ENCODE measurements around the gene MAMDC2.

MAMDC2 gene

DNA sequence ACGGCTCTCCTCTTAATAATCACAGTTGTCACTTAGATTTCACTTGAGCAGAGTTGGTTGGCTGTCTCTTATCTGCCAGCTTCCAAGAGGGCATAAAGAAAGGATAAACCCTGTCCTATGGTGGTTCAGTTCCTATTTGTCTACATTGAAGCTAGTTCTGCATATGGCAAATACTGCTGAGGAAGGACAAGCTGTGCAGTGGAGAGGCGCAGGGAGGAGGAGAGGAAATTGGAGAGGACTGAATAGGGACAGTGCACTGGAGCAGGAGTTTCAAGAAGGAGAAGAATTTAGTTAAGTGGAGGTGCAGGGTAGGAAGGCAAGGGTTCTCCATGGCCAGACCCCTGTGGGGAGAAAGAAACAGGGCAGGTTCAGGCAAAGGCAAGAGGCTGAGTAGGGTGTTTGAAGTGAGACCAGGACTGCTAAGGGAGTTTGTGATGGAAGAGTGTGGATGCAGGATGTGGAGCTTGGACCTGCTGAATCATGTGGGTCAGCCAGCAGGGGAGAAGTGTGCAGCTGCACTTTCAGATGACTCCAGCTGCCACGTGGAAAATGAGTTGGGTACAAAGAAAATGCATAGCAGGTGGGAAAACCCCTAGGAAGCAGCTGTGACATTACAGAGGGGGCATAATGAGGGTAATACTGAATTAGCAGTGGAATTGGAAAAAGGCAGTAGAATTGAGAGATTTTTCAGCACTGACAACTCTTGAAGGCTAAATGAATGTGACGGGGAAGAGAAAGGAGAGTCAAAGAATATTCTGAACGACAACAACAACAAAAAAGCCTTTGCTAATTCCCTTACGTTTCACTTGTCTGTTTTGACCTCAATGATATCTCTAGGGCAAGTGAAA is 66.8 kb downstream of the MAMDC2 start:
- DNase-seq (ENCODE audit: low read depth) = no peak

DNA sequence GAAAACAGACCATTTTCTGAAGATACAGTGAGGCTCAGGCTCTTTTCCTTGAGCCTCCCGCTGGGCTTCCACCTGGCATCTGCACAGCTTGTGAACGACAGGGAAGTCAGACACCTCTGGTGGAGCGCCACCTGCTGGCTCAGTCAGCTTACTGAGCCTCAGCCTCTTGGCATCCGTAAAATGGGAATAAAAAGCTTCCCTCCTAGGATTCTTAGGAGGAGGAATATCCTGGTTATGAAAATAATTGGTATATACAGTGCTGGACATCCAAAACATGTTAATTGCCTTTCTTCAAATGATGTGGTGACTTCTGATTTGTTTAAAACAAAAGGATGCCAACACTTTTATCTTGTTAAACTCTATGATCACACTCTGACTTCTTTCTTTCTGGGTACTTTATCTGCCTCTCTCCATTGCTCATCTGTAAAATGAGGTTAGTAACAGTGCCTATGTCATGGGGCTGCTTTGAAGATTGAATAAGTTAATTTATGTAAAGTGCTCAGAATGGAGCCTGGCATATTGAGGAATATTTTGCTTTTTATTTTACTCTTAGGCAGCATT is 67.5 kb downstream of the MAMDC2 start:
- DNase-seq (ENCODE audit: low read depth) = peak; percentile 32

GRCh38 chr9:70111641-70112236 is 68.1 kb downstream of the MAMDC2 start:
- no peak for DNase-seq (ENCODE audit: low read depth)

DNA sequence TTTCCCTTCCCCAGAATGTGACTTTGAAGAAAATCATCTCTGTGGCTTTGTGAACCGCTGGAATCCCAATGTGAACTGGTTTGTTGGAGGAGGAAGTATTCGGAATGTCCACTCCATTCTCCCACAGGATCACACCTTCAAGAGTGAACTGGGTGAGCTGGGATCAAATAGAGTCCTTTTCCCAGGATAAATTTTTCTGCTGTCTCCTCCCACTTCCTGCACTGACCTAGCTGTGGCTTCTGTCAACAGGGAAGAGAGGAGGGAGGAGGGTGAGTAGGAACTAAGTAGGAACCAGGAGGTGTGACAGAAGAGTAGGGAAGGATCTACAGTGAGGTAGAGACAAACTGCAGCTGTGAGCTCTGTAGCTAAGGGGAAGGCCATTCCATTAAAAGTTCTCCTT is 69.3 kb downstream of the MAMDC2 start:
- no peak for DNase-seq (ENCODE audit: low read depth)

DNA sequence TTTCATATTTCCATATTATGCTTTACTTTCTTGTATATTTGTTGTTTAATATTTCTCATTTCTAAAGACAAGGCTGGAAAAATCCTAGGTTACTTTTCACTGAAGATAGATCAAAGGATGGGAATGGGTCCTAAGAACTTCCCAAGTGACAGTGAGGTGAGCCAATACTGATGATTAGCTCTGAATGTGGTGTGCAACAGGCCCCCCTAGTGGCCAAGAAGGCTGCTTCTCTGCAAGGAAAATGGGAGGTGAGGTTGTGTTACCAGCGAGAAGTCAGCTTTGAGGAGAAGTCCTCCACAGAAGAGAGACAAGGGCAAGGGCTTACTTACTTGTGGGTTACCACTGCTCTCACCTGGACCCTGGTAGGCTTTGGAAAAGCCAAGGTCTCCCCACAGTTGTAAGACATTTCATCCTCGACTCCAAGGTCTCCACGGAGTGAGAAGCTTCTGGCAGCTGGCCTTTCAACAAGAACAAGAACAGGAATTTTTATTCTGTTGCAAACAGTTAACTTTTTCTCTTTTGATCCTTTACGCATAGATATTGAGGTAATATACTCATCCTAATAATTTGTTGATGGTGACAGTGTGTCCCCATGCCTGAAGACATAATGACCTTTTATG is 69.9 kb downstream of the MAMDC2 start:
- DNase-seq (ENCODE audit: low read depth) = no peak

- DNase-seq (ENCODE audit: low read depth) = no peak
These were observed 71.2 kb downstream of the MAMDC2 start for GRCh38 chr9:70114898-70115297.

GRCh38 chr9:70117835-70118319 is 74.2 kb downstream of the MAMDC2 start:
- DNase-seq (ENCODE audit: low read depth) = no peak

DNA sequence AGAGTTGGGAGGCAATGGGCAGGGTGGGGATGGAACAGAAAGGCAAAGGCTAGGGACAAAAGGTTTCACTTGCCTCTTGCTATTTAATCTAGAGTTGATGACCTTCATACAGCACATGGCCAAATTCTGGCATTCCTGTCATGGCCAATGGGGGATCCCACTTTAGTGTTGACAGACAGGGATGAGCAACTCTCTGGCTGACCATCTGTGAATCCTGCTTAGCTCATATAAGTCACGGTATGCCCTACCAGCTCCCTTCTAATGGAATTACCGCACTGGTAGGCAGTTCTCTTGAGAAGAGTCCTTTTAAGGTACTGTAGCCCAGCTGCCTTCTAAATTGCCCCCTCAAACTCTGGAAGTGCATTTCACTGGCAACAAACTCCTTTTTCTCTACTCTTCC is 76.1 kb downstream of the MAMDC2 start:
- no peak for DNase-seq (ENCODE audit: low read depth)

DNA sequence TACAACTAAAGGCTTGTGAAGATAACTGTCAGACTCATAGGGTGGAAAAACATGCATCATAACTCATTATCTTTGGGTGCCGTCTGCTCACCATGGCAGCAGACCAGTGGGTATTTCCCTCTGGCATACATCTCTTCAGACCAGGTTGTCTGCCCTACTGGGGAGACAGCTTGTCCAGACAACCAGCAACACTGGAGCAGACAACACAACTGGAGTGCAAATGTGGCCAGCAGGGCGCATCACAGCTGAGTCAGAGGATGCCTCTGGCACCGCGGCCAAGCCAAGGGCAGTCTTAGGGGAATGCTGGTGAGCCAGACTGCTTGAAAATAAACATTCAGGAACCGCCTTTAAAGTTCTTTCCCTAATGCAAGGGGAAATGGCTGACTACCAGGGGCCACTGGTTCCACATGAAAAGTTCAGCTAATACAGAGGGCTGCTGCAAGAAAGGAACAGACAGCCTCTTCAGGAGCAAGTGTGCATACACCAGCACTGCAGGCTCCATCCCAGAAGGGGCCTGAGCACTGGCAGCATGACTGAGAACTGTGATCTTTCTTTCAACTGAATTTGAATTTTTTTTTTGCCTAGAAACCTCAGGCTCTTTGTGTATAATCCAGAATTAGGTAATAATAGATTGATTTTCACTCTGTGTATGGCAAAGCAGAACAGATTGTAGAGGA is 77.3 kb downstream of the MAMDC2 start:
- DNase-seq (ENCODE audit: low read depth) = no peak

DNA sequence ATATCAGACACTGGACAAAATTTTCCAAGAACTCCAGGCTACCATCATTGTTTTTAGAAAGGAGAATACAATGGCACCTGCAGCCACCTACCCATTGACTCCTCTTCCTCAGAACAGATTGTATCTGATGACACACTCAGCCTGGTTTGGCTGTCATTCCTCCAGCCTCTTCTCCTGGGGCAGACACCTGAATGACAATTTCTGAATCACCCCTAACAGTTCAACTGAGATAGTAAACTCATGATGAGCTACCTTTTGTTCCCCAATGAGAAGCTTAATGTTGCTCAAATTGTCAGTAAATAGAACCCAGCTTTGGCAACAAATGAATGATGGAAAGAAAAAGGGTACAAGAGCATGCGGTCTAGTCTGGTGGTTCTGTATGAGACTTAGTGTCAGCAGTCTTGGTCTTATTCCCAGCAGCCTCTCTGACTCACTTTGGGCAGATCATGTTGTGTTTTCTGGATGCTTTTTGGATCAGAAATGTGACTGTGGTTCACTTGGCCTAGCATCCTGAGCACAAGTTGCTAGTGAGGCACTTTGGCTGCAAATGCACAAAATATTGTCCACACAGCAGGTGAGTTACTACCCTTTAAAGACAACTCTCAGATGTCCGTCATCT is 78.3 kb downstream of the MAMDC2 start:
- DNase-seq (ENCODE audit: low read depth) = no peak

DNA sequence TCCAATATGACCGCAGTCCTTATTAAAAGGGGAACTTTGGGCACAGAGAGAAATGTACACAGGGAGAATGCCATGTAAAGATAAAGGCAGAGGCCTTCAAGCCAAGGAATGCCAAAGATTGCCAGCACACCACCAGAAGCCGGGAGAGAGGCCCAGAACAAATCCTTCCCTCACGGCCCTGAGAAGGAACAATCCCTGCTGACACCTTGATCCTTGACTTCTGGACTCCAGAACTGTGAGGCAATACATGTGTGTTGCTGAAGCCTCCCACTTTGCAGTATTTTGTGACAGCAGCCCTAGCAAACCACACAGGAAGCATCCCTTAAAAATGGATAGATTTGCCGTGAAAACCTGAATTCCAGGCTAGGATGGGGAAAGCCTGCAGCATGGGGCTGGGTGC is 80.0 kb downstream of the MAMDC2 start:
- DNase-seq (ENCODE audit: low read depth) = no peak

- DNase-seq (ENCODE audit: low read depth) = no peak
These were observed 82.1 kb downstream of the MAMDC2 start for GRCh38 chr9:70125621-70126263.

DNA sequence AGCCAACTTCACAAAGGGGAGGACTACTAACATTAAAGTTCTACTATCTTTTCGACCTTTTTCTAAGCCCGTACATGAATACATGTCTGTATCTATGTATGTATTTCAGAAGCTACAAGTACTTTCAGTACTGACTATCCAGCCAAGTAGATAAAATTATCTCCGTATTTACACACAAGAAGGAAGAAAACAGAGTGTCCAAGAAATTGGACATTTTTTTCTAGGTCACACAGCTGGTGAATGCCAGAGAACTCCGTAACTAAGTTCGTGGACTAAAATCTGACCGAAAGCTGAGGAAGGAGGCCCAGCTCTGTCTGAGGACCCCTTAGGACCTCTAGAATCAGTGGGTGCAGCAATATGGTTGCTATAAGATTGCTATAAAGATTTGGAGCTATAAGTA is 83.4 kb downstream of the MAMDC2 start:
- DNase-seq (ENCODE audit: low read depth) = no peak

DNA sequence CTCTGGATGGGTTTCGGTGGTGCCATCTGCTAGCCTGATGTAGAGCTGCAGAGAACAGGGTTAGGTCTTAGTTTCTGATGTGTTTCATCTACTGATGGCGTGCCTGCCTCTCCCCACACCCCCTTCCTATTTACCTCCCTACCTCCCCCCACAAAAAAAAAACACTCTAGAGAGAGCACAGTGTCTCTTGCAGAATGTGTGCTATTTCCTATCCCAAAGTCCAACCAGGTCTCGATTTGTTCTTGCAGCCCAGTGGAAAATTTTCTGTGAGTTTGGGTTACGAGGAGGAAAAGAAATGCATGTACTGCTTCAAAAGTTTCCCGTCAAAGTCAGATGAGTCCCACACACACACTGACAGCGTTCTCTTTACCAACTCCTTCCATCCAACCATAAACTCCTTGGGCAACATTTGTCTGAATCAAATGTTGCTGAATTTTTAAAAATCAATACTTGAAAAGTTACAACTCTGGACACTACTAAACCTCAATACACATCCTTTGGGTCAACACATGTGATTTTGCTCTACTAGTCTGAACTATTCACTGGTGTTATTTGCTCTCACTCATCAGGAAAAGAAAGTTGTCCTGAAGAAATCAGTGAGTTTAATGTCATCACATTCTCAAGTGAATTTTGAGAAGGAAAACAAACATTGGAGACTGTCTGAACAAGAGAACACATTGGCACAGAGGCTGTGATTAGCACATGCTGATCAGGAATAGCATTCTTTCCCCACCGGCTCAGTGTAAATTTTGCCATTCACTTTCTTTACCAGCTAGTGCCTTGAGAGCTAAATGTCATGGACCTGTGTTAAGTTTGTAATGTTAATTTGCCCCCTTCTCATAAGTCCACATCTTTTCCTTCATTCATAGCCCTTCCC is 84.1 kb downstream of the MAMDC2 start:
- DNase-seq (ENCODE audit: low read depth) = no peak

- no peak for DNase-seq (ENCODE audit: low read depth)
These were observed 86.6 kb downstream of the MAMDC2 start for GRCh38 chr9:70130266-70130665.

GRCh38 chr9:70131296-70131695 is 87.6 kb downstream of the MAMDC2 start:
- DNase-seq (ENCODE audit: low read depth) = no peak

- no peak for DNase-seq (ENCODE audit: low read depth)
These were observed 89.9 kb downstream of the MAMDC2 start for GRCh38 chr9:70133253-70134208.

DNA sequence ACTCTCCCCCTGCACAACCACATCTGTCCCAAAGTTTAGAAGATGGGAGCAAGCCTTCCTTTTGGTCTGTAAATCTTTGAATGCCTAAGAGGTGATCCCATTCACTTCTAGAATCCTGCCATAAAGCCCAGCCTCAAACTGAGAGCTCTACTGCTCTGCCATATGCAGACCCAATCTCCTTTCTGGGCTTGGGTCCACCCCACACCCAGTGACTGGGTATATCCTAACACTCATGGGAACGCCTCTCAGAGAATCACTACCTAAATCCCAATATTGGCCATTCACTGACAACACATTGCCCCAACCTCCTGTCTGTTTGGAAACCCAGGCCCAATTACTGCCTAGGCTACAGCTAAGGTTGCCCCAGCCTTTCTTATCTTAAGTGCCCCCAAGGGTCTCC is 90.7 kb downstream of the MAMDC2 start:
- no peak for DNase-seq (ENCODE audit: low read depth)

DNA sequence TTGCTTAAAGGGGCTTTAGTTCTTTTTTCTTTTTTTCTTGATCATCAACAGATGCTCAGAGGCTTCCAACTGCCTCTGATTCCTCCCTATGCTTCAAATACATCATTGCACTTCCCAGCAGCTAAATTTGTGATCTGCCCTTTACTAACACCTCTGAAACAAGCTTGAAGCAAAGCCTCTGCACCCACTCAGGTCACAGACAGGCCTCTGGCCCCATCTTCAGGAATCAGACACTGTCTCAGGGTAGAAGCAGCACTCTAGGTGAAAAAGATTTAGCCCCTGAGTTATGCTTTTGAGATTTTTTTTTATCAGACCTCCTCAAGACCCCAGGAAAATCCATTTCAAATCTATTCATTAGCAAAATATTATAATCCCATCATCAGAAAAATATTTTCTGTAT is 91.5 kb downstream of the MAMDC2 start:
- DNase-seq (ENCODE audit: low read depth) = no peak
